ENCODE measurements around the gene PADI2.

The PADI2 gene

DNA sequence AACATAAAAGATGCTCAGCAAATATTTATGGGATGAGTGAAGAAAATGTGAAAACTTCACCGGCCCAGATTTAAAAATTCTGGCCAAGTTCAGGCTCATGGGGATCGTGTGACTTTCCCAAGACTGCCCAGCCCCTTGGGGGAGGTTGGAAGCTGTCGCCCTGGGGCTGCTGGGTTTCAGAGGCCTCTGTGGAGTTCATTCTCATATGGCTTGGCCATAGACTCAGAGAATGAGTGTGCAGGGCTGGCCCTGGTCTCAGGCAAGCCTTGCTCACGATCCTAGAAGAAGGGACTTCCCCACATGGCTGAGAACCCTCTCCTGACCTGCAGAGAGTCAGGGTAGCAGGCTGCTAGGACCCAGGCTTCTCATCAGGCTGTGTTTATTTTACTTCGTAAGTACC lies 24.6 kb downstream of the PADI2 start:
- Histone ChIP-seq H4K8ac (ENCODE audit: low read length) (no peak overlapping the region), H2BK15ac (ENCODE audit: low read depth, poor library complexity, severe bottlenecking) (no peak overlapping the region), H3K14ac (ENCODE audit: low read length in 2 of 2) (no peak overlapping the region), H3K23ac (ENCODE audit: low read length in 2 of 2) (no peak overlapping the region), H2AK5ac (ENCODE audit: low read length, severe bottlenecking) (no peak overlapping the region), H3K9me3 (ENCODE audit: control insufficient read depth, low read length) (no peaks in the 10 kb centered on the region), H4K91ac (ENCODE audit: low read length) (no peak overlapping the region), H3K27me3 (ENCODE audit: control insufficient read depth in 1 of 2, insufficient read depth in 1 of 2, low read length in 2 of 2) (peaks cover 0 to 69% of the 10 kb centered on the region in 2 experiments), H2AFZ (ENCODE audit: low read depth, low read length) (no peak overlapping the region), H3K79me1 (replicated peaks; ENCODE audit: low read length, poor library complexity, severe bottlenecking) (no peaks in the 10 kb centered on the region), H3K9ac (ENCODE audit: low read length) (no peak overlapping the region), H2BK5ac (ENCODE audit: low read depth, low read length, poor library complexity, severe bottlenecking) (no peak overlapping the region), H3K18ac (ENCODE audit: low read depth in 1 of 2, low read length in 2 of 2) (no peak overlapping the region), H3K4me1 (ENCODE audit: control insufficient read depth, insufficient read depth, low read depth, low read length) (peaks cover 36% of the 10 kb centered on the region), H3K36me3 (ENCODE audit: control insufficient read depth in 1 of 2, insufficient read depth in 2 of 2, low read depth in 1 of 2, low read length in 2 of 2) (peaks cover 0 to 82% of the 10 kb centered on the region in 2 experiments), H3K4me2 (ENCODE audit: low read length, poor library complexity, severe bottlenecking) (no peak overlapping the region), H3K27ac (ENCODE audit: low read length, poor library complexity, severe bottlenecking) (peak overlapping the region; percentile 6), H3K4ac (ENCODE audit: low read depth in 1 of 2, low read length in 2 of 2) (no peak overlapping the region), H2BK120ac (ENCODE audit: low read depth, low read length) (no peak overlapping the region), H2BK12ac (ENCODE audit: low read length in 2 of 2) (no peak overlapping the region), H3K4me3 (ENCODE audit: insufficient read depth in 1 of 2, low read depth in 1 of 2, low read length in 2 of 2) (no peak overlapping the region)
- 52% methylated on average over 4 of the region's 5 CpGs for WGBS
- peak; percentile 19 for DNase-seq

DNA sequence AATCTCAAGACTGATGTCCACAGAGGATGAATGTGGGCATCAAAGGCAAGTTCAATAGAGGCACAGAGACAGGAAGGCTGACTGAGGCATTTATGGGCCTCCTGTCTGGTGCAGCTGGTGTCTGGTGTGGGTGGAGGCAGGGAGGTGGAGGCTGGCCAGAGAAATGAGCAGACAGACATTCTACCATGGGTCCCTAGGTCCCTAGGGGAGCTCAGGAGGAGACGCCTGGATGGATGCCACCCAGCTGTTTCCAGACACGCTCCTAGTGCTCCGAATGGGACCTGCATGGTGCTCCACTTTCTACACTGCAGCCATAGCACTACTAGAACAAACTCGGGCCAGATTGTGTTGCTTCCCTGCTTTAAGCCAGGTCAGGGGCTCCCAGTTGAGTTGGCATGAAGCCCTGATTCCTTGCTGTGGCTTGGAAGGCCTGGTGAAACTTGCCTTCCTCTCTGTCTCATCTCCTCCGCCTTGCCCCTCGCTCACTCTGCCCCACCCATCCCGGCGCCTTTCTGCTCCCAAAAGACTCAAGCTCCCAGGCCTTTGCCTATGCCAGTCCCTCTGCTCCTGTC lies 25.3 kb downstream of the PADI2 start:
- Histone ChIP-seq H3K27ac (ENCODE audit: low read length, poor library complexity, severe bottlenecking) (no peak overlapping the region), H3K9me3 (ENCODE audit: control insufficient read depth, low read length) (no peaks in the 10 kb centered on the region), H4K8ac (ENCODE audit: low read length) (no peak overlapping the region), H4K91ac (ENCODE audit: low read length) (no peak overlapping the region), H3K18ac (ENCODE audit: low read depth in 1 of 2, low read length in 2 of 2) (no peak overlapping the region), H2AK5ac (ENCODE audit: low read length, severe bottlenecking) (no peak overlapping the region), H3K4me1 (ENCODE audit: control insufficient read depth, insufficient read depth, low read depth, low read length) (peaks cover 36% of the 10 kb centered on the region), H3K23ac (ENCODE audit: low read length in 2 of 2) (no peak overlapping the region), H2AFZ (ENCODE audit: low read depth, low read length) (no peak overlapping the region), H3K9ac (ENCODE audit: low read length) (no peak overlapping the region), H3K79me1 (replicated peaks; ENCODE audit: low read length, poor library complexity, severe bottlenecking) (no peaks in the 10 kb centered on the region), H3K4ac (ENCODE audit: low read depth in 1 of 2, low read length in 2 of 2) (no peak overlapping the region), H2BK12ac (ENCODE audit: low read length in 2 of 2) (no peak overlapping the region), H3K4me2 (ENCODE audit: low read length, poor library complexity, severe bottlenecking) (no peak overlapping the region), H3K4me3 (ENCODE audit: insufficient read depth in 1 of 2, low read depth in 1 of 2, low read length in 2 of 2) (no peak overlapping the region), H2BK120ac (ENCODE audit: low read depth, low read length) (no peak overlapping the region), H3K27me3 (ENCODE audit: control insufficient read depth in 1 of 2, insufficient read depth in 1 of 2, low read length in 2 of 2) (peaks cover 0 to 69% of the 10 kb centered on the region in 2 experiments), H3K36me3 (ENCODE audit: control insufficient read depth in 1 of 2, insufficient read depth in 2 of 2, low read depth in 1 of 2, low read length in 2 of 2) (peaks cover 0 to 82% of the 10 kb centered on the region in 2 experiments), H2BK15ac (ENCODE audit: low read depth, poor library complexity, severe bottlenecking) (no peak overlapping the region), H2BK5ac (ENCODE audit: low read depth, low read length, poor library complexity, severe bottlenecking) (no peak overlapping the region), H3K14ac (ENCODE audit: low read length in 2 of 2) (no peak overlapping the region)
- 85% methylated on average over 8 of the region's 8 CpGs for WGBS
- no peak for DNase-seq

DNA sequence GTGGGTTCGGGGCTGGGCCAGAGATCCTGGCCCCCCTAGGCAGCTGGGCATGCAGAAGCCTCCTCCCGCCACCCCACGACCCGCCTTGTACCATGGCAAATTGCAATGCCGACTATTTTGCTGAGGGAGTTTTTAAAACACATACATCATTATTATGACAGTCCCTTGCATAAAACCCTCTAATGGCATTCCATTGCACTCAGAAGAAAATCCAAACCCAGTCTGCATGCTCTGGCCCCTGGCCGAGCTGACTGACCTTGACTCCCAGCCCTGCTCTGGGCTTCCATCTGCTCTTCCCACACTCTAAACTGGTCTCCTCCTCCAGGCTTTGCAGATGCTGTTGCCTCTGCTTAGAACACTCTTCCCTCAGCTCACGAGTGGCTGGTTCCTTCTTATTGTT lies 28.0 kb downstream of the PADI2 start:
- no peak for DNase-seq
- Histone ChIP-seq H3K4me3 (ENCODE audit: insufficient read depth in 1 of 2, low read depth in 1 of 2, low read length in 2 of 2) (no peak overlapping the region), H3K18ac (ENCODE audit: low read depth in 1 of 2, low read length in 2 of 2) (no peak overlapping the region), H2BK5ac (ENCODE audit: low read depth, low read length, poor library complexity, severe bottlenecking) (no peak overlapping the region), H3K9me3 (ENCODE audit: control insufficient read depth, low read length) (no peaks in the 10 kb centered on the region), H3K79me1 (replicated peaks; ENCODE audit: low read length, poor library complexity, severe bottlenecking) (no peaks in the 10 kb centered on the region), H3K27me3 (ENCODE audit: control insufficient read depth in 1 of 2, insufficient read depth in 1 of 2, low read length in 2 of 2) (peaks cover 0 to 63% of the 10 kb centered on the region in 2 experiments), H3K23ac (ENCODE audit: low read length in 2 of 2) (no peak overlapping the region), H3K27ac (ENCODE audit: low read length, poor library complexity, severe bottlenecking) (no peak overlapping the region), H3K4me2 (ENCODE audit: low read length, poor library complexity, severe bottlenecking) (no peak overlapping the region), H4K8ac (ENCODE audit: low read length) (no peak overlapping the region), H3K9ac (ENCODE audit: low read length) (no peak overlapping the region), H2BK12ac (ENCODE audit: low read length in 2 of 2) (no peak overlapping the region), H3K4ac (ENCODE audit: low read depth in 1 of 2, low read length in 2 of 2) (no peak overlapping the region), H2BK120ac (ENCODE audit: low read depth, low read length) (no peak overlapping the region), H3K14ac (ENCODE audit: low read length in 2 of 2) (no peak overlapping the region), H3K36me3 (ENCODE audit: control insufficient read depth in 1 of 2, insufficient read depth in 2 of 2, low read depth in 1 of 2, low read length in 2 of 2) (peaks cover 0 to 70% of the 10 kb centered on the region in 2 experiments), H2AFZ (ENCODE audit: low read depth, low read length) (no peak overlapping the region), H2BK15ac (ENCODE audit: low read depth, poor library complexity, severe bottlenecking) (no peak overlapping the region), H3K4me1 (ENCODE audit: control insufficient read depth, insufficient read depth, low read depth, low read length) (peaks cover 25% of the 10 kb centered on the region), H2AK5ac (ENCODE audit: low read length, severe bottlenecking) (peak overlapping the region; percentile 34), H4K91ac (ENCODE audit: low read length) (no peak overlapping the region)
- 83% methylated on average over 7 of the region's 7 CpGs for WGBS

DNA sequence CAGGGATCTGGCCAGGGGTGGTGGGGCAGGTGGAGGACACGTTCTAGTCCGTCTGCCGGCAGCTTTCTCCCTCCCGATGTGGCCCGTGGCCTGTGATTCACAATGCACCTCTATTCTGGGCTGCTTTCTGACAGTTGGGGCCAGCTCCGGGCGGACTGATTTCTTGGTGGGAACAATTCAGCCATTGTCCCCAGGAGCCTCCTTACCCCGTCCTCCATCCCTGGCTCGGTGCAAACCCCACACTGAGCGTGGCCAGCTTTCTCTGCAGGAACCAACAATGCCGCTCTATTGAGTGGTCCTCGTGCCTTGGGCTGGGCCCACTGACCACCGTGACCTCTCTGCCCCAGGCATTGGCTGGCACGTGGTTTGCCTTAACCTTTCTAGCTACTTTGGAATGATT lies 29.7 kb downstream of the PADI2 start:
- H4K8ac ChIP-seq (ENCODE audit: low read length), result no peak overlapping the region
- peaks cover 0 to 69% of the 10 kb centered on the region in 2 experiments for H3K36me3 ChIP-seq (ENCODE audit: control insufficient read depth in 1 of 2, insufficient read depth in 2 of 2, low read depth in 1 of 2, low read length in 2 of 2)
- no peak overlapping the region for H3K4me3 ChIP-seq (ENCODE audit: insufficient read depth in 1 of 2, low read depth in 1 of 2, low read length in 2 of 2)
- no peak for DNase-seq
- no peak overlapping the region for H3K4me2 ChIP-seq (ENCODE audit: low read length, poor library complexity, severe bottlenecking)
- H3K4me1 ChIP-seq (ENCODE audit: control insufficient read depth, insufficient read depth, low read depth, low read length), result peaks cover 15% of the 10 kb centered on the region
- H3K27ac ChIP-seq (ENCODE audit: low read length, poor library complexity, severe bottlenecking), result no peak overlapping the region
- no peak overlapping the region for H2BK15ac ChIP-seq (ENCODE audit: low read depth, poor library complexity, severe bottlenecking)
- 86% methylated on average over 14 of the region's 14 CpGs for WGBS
- H4K91ac ChIP-seq (ENCODE audit: low read length), result no peak overlapping the region
- no peak overlapping the region for H3K23ac ChIP-seq (ENCODE audit: low read length in 2 of 2)
- no peak overlapping the region for H2BK5ac ChIP-seq (ENCODE audit: low read depth, low read length, poor library complexity, severe bottlenecking)
- H2AK5ac ChIP-seq (ENCODE audit: low read length, severe bottlenecking), result no peak overlapping the region
- H3K79me1 ChIP-seq (replicated peaks; ENCODE audit: low read length, poor library complexity, severe bottlenecking), result no peaks in the 10 kb centered on the region
- H3K9me3 ChIP-seq (ENCODE audit: control insufficient read depth, low read length), result no peaks in the 10 kb centered on the region
- peaks cover 0 to 71% of the 10 kb centered on the region in 2 experiments for H3K27me3 ChIP-seq (ENCODE audit: control insufficient read depth in 1 of 2, insufficient read depth in 1 of 2, low read length in 2 of 2)
- H2BK120ac ChIP-seq (ENCODE audit: low read depth, low read length), result no peak overlapping the region
- H2BK12ac ChIP-seq (ENCODE audit: low read length in 2 of 2), result no peak overlapping the region
- H3K14ac ChIP-seq (ENCODE audit: low read length in 2 of 2), result no peak overlapping the region
- H3K4ac ChIP-seq (ENCODE audit: low read depth in 1 of 2, low read length in 2 of 2), result no peak overlapping the region
- no peak overlapping the region for H3K9ac ChIP-seq (ENCODE audit: low read length)
- no peak overlapping the region for H2AFZ ChIP-seq (ENCODE audit: low read depth, low read length)
- no peak overlapping the region for H3K18ac ChIP-seq (ENCODE audit: low read depth in 1 of 2, low read length in 2 of 2)

Data from mesenchymal stem cell (in vitro differentiated cells and primary cell).